ENCODE data around the gene MTMR4. TPM values are rescaled to one million over a fixed set of nuclear protein-coding genes. Genes with fewer than 3 reads are reported as not detected.
A peak's percentile ranks its signal among the peaks of the same experiment; 100 is the strongest.
"Not testable (repeated sequence)": the region's sequence is repeated elsewhere in the genome, so short reads cannot be mapped to it uniquely, and the experiment has no call there.

Gene MTMR4
- total RNA-seq, 1 experiment from 2014 or later: 26.1 TPM

DNA sequence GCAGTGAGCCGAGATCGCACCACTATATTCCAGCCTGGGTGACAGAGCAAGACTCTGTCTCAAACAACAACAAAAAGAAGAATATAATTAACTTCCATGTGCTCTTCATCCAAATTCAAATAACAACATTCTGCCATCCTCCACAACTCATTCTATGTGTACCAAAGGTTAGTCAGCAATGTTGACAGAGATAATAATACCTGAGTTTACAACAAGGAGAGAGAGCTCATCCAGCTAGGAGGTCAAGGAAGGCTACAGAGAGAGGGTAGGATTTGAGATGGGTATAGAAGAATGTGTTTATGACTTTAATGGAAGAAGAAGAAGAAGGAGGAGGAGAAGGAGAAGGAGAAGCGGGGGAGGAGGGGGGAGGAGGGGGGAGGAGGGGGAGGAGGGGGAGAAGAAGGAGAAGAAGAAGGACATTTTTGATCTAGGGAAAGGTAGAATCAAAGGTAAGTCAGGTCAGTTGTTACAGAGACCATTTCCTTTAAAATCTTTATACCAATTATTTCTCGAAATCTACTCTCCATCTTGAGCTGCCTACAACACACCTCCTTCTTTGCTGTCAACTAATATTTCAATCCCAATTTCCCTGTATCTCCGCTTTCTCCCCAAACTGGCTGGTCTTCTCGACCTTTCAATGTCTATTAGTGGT lies 16.1 kb downstream of the MTMR4 start:
- no peak for DNase-seq (ENCODE audit: extremely low read depth, low read depth)

DNA sequence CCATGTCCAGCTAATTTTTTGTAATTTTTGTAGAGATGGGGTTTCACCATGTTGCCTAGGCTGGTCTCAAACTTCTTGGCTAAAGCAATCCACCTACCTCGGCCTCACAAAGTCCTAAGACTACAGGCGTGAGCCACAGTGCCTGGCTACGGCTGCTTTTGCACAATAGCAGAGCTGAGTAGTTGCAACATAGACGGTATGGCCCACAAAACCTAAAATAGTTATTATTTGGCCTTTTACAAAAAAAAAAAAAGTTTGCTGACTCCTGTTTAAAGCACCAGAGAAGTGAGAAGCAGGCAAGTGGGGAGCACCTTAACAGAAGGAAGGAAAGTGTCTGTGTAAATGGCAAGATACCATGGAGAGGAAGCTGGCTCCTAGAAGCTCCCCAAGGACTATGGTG lies 20.9 kb downstream of the MTMR4 start:
- DNase-seq (ENCODE audit: extremely low read depth, low read depth): no peak

DNA sequence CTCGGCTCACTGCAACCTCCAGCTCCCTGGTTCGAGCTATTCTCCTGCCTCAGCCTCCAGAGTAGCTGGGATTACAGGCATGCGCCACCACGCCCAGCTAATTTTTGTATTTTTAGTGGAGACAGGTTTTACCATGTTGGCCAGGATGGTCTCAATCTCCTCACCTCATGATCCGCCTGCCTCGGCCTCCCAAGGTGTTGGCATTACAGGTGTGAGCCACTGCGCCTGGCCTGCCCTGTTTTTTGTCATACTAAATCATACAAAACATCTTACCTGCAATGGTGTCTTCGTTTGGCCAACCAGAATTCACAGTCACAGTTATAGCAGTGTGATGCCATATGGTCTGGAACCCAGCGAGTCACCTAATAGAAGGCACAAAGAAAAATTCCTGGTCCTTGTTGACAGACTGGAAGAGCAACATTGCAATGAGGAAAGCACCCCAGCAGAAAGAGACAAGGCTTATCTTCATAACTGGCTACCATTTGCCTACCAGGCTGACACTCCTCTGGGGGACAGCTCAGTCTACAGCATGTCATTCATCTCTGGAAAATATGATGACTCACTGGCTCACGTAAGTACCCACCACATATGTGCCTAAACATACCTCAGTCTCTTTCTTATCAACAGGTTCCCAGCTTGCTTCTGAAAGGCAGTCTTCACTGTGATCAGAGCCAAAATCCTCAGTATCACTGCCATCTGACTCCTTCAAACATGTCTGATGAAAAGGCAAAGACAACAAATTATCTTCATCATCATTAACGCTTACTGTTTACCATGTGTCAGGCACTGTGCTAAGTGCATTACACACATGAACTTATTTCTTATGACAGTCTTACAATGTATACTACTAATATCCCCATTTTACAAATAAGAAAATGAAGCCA lies 22.0 kb downstream of the MTMR4 start:
- no peak for DNase-seq (ENCODE audit: extremely low read depth, low read depth)

DNA sequence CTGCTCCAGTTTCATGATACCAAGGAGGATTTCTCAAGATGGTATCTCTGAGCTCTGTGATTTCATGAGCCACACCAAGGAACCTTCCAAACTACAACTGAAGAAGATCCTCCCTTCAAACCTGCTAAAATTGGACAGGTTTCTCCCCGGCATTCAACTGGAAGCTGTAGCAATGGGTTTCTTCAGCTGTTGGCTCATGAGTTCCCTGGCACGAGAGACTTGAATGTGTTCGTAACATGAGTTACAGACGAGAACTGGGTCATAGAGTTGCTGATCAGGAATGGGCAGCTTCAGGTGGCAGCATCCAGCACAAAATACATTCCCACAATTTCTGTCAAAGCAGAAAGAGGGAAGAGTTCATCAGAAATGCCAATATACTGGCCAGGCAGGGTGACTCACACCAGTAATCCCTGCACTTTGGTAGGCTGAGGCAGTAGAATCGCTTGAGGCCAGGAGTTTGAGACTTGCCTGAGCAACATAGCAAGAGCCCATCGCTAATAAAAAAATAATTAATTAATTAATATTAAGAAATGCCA lies 22.9 kb downstream of the MTMR4 start:
- DNase-seq (ENCODE audit: extremely low read depth, low read depth): no peak

DNA sequence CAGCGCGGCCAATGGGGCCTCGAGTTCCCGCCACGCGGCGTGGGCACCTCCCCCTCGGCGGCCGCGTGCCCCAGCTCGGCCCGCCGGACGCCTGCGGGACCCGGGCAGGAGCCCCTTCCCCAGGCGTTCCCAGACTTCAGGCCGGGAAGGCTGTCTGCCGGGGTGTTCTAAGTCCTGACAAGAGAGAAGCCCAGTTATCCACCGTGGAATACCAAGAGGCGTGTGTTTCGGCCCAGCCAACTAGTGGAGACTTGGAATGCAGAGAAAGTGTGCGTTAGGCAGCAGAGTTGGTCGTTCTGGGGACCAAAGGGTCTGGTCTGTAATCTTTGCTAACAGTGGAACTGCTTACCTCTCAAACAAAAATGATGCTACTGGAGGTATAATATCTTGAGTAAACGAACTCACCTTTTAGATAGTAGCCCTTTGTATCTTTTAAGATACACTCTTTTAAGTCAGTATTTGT lies 26.0 kb downstream of the MTMR4 start:
- DNase-seq (ENCODE audit: extremely low read depth, low read depth): no peak

DNA sequence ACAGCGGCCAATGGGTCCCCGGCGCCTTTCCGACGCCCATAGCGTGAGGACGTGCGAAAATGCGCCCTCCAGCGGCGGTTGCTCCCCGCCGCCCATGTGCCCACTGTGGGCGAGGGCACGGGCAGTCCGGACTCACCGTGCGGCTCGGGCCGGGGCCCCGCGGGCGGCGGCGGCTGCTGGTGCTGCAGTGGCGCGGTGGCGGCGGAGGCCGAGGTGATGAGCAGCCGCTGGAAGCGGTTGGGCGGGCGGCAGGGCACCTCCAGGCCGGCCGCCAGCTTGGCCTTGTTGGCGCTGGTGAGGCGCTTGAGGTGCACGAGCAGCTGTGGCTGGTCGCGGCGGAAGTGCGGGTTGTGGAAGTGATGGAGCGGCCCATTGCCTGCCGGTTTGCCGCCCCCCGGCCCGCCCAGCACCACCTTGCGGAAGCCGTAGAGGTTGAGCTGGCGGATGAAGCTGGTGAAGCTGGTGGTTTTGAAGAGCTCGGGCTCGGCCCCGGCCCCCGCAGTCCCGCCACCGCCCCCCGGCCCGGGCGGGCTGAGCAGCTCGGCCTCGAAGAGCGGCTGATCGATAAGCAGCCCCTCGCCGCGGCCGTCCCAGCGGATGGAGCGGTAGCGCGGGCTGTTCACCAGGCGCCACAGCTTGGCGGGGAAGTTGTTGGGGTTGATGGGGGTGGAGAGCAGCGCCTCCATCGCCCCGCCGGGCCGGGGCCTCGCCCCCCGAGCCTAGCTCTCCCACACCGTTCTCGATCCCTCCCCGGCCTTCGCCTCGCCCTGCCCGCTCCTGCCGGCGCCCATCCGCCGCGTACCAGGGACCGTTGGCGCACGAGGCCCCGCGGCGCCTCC lies 26.6 kb downstream of the MTMR4 start, which contains the start of gene HSF5:
Gene HSF5 (minus strand): TSS at position 820 of the 839 bp plus-strand sequence. CDS start 134 bp downstream, at position 686.
- no peak for DNase-seq (ENCODE audit: extremely low read depth, low read depth)

DNA sequence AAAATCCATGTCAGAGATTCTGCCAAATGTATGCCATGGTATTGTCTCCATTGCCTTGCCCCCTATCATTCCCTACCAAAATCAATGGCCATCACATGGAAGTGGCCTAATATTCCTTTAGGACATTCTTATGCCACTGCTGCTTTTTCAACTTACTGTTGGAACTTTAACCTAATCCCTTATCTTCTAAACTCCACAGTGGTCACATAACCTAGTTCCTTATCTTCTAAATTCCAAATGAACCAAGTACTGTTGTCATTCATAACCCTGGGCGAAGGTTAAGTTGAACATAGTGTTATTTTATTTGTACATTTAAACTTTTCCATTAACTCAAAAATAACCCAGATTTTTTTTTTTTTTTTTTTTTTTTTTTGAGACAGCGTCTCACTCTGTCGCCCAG lies 29.8 kb downstream of the MTMR4 start:
- DNase-seq (ENCODE audit: extremely low read depth, low read depth): no peak

DNA sequence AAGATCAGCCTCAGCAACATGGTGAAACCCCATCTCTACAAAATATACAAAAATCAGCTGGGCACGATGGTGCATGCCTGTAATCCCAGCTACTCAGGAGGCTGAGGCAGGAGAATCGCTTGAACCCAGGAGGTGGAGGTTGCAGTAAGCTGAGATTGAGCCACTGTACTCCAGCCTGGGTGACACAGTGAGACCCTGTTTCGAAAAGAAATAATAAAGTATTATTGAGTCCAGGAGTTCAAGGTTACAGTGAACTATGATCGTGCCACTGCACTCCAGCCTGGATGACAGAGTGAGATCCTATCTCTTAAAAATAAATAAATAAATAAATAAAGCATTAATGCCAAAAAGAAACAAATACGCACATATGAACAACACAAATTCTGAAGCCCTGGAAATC lies 32.6 kb downstream of the MTMR4 start:
- not testable (repeated sequence) for DNase-seq (ENCODE audit: extremely low read depth, low read depth)

DNA sequence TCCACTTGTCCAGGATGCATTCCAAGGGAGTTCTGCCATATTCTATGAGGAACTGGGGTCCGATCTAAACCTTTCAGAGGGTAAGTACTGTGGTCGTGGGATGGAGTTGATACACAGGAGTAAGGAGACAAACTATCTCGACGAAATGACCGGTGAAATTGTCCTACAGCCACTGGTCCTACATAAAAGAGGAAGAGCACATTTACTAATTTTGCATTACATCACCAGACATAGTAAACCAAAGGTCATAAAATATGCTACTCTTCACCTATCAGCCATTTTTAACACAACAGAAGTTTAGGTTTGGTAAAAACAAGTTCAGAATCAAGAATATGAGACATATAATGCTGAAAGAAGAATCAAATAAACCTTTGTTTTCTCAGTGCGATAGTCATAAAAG lies 34.3 kb downstream of the MTMR4 start:
- DNase-seq (ENCODE audit: extremely low read depth, low read depth): no peak

DNA sequence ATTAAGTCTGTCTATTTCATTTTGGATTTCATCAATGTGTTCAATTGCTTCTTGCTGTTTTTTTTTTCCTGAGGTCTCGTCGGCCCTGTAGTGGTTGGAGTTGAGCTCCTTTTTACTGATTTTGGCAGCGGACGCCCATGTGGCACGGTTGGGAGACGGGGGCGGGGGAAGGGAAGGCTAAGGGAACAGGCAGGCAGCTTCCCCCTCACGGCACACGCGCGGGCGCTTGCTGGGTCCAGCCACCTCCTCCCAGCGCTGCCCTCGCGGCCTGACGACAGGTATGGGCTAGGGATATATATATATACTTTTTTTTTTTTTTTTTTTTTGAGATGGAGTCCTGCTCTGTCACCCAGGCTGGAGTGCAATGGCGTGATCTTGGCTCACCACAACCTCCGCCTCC lies 37.6 kb downstream of the MTMR4 start:
- no peak for DNase-seq (ENCODE audit: extremely low read depth, low read depth)

DNA sequence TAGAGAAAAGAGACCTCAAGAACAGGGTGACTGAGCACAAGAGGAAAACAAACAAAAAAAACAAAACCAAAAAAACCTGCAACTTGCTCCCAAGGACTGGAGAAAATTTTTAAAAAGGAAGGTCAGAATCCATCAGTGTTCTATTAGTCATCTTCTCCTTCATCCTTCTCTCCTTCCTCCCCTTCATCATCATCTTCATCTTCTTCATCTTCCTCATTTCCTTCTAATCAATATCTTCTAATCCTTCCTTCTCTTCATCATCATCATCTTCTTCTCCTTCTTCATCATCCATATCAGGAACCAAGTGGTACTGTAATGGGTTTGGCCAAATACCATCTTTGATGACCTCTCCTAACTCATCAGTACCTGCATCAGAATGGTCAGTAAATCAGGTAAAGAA lies 38.5 kb downstream of the MTMR4 start:
- DNase-seq (ENCODE audit: extremely low read depth, low read depth): no peak

DNA sequence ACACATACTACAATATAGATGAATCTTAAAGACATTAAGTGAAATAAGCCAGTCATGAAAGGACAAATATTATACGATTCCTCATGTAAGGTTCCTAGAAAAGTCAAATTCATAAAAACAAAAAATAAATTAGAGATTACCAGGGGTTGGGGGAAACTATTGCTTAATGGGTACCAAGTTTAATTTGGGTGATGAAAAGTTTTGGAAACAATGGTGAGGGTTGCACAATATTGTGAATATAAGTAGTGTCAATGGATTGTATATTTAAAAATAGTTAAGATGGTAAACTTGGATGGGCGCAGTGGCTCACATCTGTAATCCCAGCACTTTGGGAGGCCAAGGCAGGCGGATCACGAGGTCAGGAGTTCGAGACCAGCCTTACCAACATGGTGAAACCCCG lies 44.1 kb downstream of the MTMR4 start:
- no peak for DNase-seq (ENCODE audit: extremely low read depth, low read depth)

DNA sequence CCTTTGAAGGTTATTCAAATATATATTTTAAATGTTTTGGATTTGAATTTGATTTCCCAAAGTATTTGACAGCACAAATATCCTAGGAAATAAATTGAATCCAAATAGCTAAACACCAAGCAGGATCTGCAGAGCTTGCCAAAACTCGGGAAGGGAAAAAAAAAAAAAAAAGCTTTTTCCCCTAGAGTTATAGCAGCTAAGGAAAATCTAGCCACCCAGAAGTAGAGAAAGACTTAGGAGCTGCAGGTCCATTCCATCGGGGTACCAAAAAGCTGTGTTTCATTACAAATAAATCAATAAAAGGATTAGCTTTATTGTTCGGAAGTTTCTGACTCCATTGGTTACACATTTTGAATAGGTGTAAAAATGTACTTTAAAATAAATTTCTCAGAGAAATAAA lies 45.5 kb downstream of the MTMR4 start:
- no peak for DNase-seq (ENCODE audit: extremely low read depth, low read depth)

DNA sequence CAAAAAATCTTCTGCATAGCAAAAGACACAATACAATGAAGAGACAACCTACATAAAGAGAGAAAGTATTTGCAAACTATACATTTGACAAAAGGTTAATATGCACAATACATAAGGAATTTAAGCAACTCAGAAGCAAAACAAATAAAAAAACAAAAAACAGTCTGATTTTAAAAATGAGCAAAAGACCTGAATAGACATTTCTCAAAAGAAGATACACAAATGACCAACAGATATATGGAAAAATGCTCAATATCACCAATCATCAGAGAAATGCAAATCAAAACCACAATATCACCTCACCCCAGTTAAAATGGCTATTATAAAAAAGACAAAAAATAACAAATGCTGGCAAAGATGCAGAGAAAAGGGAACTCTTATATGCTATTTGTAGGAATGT lies 58.9 kb downstream of the MTMR4 start:
- DNase-seq (ENCODE audit: extremely low read depth, low read depth): no peak

DNA sequence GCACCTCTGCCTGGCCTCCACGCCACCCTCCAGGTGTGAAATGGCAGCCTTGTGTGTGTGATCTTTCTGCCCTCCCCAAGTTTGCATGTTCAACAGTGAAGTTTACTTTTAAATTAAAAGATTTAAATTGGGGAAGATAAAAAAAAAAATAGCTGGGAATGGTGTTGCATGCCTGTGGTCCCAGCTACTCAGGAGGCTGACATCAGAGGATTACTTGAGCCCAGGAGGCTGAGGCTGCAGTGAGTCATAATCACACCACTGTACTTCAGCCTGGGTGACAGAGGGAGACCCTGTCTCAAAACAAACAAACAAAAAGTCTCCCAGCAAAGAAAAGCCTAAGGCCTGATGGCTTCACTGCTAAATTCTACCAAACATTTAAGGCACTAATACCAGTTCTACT lies 61.7 kb downstream of the MTMR4 start:
- DNase-seq (ENCODE audit: extremely low read depth, low read depth): no peak

DNA sequence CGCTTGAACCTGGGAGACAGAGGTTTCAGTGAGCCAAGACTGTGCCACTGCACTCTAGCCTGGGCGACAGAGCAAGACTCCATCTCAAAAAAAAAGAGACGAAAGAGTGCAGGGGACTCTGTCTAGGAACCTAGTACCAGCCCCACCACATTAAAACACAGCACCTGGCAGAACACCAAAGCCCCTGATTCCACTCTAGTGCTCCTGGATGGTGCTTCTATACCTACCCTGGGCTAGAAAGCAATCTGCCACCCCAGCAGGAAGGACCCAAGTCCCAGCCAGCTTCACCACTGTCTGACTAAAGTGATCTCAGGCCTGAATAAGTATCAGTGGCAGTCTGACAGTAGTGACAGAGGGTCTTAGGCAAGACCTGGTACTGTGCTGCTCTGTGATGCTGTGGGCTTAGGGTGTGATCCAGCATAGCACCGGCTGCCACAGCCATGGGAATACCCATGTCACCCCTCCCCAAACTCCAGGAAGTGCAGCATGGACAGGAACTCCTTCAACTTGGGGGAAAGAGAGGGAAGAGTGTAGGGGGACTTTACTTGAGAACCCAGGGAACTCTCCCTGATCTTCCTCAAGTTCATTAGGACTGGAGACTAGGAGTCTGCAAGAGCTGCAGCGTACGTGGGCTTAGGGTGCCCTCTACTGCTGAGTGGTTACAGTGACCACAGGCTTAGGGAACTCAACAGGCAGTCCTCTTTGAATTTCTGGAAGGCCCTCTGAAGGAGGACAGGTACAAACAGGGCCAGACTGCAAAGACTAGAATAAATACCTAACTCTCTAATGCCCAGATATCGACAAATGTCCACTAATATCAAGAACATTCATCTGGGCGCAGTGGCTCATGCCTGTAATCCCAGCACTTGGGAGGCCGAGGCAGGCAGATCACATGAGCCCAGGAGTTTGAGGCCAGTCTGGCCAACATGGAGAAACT lies 67.1 kb downstream of the MTMR4 start:
- DNase-seq (ENCODE audit: extremely low read depth, low read depth): peak; percentile 78

DNA sequence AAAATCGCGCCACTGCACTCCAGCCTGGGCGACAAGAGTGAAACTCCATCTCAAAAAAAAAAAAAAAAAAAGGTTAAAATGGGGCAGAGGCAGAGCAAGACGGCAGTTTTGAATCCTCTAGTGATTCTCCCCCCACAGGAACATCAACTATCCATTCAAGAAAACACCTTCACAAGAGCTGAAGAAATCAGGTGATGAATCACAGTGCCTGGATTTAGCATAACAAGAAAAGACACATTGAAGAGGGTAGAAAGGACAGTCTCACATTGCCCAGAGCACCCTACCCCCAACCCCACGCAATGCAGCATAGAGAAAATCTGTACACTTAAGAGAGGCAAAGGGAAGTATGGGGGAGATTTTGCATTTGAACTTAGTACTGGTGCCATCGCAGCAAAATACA lies 68.4 kb downstream of the MTMR4 start:
- DNase-seq (ENCODE audit: extremely low read depth, low read depth): no peak
